HG03039 (cell line): ENCODE data around the gene PRRC2A.

Source experiments
- ATAC-seq: cut with Tn5 transposase; IDR thresholded peaks from one replicate; pipeline ENCODE4 v1.9.1; 2021; ENCODE audit warnings: mild to moderate bottlenecking, moderate library complexity; ENCODE audit not compliant: unreplicated experiment

Gene PRRC2A

GRCh38 chr6:31622684-31623091 is 2.2 kb downstream of the PRRC2A start:
- ATAC-seq = no peak

GRCh38 chr6:31624070-31624469 is 3.6 kb downstream of the PRRC2A start:
- no peak for ATAC-seq

DNA sequence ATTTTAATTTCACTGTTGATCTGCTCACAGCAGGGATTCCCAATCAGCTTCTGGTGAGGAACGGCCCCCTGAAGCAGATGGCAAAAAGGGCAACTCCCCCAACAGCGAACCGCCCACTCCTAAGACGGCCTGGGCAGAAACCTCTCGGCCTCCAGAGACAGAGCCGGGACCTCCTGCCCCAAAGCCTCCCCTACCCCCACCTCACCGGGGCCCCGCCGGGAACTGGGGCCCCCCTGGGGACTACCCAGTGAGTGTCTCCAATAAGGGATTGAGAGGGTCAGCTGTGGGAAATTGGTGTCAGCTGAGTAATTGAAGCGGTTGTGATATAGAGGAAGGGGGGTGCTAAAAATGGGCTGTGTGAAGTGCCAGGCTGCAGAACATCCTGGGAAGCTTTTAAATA is 6.4 kb downstream of the PRRC2A start:
- ATAC-seq = no peak

DNA sequence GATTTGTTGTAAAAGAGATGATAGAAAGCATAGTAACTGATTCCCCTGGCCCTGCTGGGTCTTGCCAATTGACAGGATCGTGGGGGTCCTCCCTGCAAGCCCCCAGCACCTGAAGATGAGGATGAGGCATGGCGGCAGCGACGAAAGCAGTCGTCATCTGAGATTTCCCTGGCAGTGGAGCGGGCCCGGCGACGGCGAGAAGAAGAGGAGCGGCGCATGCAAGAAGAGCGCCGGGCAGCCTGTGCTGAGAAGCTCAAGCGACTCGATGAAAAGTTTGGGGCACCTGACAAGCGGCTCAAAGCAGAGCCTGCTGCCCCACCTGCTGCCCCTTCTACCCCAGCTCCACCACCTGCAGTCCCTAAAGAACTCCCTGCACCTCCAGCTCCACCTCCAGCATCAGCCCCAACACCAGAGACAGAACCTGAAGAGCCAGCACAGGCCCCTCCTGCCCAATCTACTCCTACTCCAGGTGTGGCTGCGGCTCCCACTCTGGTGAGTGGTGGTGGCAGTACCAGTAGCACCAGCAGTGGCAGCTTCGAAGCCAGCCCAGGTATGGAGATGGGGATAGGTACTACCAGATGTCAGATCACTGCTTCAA is 7.3 kb downstream of the PRRC2A start:
- no peak for ATAC-seq

GRCh38 chr6:31629014-31629413 is 8.5 kb downstream of the PRRC2A start:
- no peak for ATAC-seq

DNA sequence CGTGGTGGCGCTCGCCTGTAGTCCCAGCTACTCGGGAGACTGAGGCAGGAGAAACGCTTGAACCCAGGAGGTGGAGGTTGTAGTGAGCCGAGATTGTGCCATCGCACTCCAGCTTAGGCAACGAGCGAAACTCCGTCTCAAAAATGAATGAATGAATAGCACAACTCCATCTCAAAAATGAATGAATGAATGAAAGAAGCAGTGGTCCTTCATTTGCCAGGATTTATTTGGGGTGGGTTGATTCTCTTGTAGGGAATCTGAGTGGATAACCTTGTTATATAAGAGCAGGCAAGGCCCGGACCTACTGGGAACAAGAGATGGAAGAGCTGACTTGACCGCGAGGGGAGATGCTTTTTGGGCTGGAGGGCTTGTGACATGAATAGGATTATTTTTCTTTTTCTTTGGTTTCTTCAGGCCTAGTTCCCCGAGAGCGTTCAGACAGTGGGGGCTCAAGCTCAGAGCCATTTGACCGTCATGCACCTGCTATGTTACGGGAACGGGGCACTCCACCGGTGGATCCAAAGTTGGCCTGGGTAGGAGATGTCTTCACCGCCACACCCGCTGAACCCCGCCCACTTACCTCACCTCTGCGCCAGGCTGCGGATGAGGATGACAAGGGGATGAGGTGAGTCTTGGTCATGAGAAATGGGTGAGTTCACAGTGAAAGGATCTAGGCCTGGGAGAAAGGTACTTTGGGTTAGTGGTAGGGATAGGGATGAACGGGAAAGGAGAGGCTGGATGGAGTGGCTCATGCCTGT is 9.8 kb downstream of the PRRC2A start:
- no peak for ATAC-seq

DNA sequence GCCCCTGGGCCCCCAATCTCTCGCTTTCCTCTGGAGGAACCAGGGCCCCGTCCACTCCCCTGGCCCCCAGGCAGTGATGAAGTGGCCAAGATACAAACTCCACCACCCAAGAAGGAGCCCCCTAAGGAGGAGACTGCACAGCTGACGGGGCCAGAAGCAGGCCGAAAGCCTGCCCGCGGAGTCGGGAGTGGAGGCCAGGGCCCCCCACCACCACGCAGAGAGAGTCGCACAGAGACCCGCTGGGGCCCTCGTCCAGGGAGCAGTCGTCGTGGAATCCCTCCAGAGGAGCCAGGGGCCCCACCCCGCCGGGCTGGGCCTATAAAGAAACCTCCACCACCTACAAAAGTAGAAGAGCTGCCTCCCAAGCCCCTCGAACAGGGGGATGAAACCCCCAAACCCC is 10.7 kb downstream of the PRRC2A start:
- ATAC-seq = no peak

- ATAC-seq = no peak
Measured at GRCh38 chr6:31631681-31632278, 11.3 kb downstream of the PRRC2A start.

DNA sequence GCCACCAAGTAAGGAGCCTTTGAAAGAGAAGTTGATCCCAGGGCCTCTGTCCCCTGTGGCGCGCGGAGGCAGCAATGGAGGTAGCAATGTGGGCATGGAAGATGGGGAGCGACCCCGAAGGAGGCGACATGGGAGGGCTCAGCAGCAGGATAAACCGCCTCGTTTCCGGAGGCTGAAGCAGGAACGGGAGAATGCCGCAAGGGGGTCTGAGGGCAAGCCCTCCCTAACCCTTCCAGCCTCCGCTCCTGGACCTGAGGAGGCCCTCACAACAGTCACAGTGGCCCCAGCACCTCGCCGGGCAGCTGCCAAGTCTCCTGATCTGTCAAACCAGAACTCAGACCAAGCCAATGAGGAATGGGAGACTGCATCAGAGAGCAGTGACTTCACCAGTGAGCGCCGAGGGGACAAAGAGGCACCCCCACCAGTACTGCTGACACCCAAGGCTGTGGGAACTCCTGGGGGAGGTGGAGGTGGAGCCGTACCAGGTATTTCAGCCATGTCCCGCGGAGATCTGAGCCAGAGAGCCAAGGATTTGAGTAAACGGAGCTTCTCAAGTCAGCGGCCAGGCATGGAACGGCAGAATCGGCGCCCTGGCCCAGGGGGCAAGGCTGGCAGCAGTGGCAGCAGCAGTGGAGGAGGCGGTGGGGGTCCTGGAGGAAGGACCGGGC is 11.9 kb downstream of the PRRC2A start:
- no peak for ATAC-seq

DNA sequence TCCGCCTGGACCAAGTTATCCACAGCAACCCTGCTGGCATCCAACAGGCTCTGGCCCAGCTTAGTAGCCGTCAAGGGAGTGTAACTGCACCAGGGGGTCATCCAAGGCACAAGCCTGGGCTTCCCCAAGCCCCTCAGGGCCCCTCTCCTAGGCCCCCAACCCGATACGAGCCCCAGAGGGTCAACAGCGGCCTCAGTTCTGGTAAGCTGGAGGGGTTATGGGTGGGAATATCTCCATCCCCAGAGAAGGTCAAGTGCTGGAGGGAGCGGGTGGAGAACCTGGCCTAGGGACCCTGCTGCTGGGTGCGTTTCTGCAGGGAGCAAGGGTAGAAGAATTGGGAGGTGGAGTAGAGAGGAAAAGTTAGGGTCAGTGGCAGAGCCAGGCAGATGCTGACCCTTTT is 12.9 kb downstream of the PRRC2A start:
- no peak for ATAC-seq

DNA sequence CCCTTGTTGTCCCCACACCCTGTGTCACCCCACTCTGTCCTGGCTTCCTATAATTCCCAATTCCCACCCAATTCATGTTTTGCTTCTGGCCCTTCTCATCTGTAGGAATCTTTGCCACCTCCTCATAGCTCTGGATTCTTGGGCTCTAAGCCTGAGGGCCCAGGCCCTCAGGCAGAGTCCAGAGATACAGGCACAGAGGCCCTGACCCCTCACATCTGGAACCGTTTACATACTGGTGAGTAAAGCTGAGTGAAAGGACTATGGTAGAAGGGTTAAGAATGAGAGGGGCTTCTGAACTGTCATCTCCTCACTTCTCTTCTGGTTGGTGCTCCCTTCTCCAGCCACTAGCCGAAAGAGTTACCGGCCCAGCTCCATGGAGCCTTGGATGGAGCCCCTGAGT is 13.6 kb downstream of the PRRC2A start:
- no peak for ATAC-seq

GRCh38 chr6:31634969-31635575 is 14.6 kb downstream of the PRRC2A start:
- no peak for ATAC-seq

DNA sequence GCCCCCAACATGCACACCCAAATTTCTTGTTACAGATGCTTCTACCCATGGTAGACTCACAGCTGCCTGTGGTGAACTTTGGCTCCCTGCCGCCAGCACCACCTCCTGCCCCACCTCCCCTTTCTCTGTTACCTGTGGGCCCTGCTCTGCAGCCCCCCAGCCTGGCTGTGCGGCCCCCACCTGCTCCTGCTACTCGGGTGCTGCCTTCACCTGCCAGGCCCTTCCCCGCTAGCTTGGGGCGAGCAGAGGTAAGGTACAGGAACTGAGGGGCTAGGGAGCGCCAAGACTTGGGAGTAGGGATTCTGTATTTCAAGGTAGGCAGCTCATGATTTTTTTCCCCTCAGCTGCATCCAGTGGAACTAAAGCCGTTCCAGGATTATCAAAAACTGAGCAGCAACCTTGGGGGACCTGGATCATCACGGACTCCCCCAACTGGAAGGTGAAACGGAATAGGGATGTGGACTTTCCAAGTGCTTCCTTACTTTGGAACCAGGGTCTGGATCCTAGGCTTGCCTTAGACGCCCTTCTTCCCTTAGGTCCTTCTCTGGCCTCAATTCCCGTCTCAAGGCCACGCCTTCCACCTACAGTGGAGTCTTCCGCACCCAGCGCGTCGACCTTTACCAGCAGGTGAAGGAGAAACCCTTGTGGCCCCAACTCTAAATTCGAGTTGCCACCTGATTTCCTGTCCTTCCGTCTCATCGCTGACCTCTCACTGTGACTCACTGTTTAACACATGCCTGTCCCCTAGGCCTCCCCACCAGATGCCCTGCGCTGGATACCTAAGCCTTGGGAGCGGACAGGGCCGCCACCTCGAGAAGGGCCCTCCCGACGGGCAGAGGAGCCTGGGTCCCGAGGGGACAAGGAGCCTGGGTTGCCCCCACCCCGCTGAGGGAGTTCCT is 16.4 kb downstream of the PRRC2A start:
- no peak for ATAC-seq

- ATAC-seq = no peak
Measured at GRCh38 chr6:31639043-31639442, 18.5 kb downstream of the PRRC2A start.

GRCh38 chr6:31639449-31639861 is 18.9 kb downstream of the PRRC2A start:
- ATAC-seq = no peak

- ATAC-seq = no peak
Measured at GRCh38 chr6:31640612-31641011, 20.1 kb downstream of the PRRC2A start.

- ATAC-seq = no peak
Measured at GRCh38 chr6:31641370-31641769, 20.9 kb downstream of the PRRC2A start.

DNA sequence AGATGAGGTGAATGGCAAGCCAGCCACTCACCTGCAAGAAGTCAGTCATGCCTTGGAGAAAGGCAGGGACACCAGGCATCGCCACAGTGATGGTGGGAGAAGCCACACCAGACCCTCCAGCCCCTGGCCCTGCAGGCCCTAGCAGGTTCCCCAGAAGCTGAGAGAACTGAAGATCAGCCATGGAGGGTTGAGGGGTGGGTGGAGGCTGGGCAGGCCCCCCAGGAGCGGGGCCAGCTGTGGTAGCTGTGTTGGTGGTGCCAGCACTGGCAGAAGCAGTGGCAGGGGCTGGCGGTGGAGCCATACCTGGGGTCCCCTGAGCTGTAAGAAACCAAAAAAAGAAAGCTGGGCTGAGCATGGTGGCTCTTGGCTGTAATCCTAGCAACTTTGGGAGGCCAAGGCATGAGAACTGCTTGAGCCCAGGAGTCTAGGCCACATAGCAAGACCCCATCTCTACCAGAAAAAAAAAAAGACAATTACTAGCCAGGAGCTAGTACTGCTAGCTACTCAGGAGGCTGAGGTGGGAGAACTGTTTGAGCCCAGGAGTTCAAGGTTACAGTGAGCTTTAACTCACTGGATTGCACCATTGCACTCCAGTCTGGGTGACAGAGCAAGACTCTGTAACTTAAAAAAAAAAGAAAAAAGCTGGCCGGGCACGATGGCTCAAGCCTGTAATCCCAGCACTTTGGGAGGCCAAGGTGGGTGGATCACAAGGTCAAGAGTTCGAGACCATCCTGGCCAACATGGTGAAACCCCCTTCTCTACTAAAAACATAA is 22.5 kb downstream of the PRRC2A start:
- no peak for ATAC-seq

DNA sequence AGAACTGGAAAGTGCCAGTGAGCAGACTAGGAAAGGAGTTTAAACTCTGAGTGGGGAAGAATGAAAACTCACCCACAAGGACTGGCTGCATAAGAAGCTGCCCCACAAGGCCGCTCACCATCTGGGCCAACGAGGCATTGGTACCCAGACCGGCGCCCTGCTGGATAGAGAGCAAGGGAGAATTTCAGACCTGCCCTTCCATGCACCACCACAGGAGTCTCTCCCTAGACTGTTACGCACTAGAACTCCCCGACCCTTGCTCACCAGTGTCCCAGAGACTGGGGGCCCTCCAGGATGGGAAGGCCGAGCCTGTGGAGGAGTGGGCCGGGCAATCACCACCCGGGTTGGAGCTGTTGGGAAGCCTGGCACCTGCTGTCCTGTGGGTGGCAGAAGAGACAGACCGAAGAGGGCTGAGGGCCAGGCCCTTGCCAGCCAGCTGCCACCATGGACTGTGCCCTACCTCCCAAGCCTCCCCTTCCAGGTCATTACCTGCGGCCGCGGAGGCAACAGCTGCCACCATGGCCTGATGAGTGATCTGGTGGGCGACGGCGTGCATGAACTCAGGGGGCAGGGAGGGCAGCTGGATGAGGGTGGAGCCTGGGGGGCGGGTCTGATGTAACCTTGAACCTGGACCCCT is 23.4 kb downstream of the PRRC2A start:
- no peak for ATAC-seq
